Measurements from ENCODE around the gene STT3B.

DNA sequence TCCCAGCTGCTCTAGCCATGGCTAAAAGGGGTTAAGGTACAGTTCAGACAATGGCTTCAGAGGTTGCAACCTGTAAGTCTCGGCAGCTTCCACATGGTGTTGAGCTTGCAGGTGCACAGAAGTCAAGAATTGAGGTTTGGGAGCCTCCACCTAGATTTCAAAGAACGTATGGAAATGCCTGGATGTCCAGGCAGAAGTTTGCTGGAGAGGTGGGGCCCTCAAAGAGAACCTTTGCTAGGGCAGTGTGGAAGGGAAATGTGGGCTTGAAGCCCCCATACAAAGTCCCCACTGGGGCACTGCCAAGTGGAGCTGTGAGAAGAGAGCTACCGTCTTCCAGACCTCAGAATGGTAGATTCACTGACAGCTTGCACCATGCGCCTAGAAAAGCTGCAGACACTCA lies 73.7 kb downstream of the STT3B start:
- TF ChIP-seq, protein P1, sequence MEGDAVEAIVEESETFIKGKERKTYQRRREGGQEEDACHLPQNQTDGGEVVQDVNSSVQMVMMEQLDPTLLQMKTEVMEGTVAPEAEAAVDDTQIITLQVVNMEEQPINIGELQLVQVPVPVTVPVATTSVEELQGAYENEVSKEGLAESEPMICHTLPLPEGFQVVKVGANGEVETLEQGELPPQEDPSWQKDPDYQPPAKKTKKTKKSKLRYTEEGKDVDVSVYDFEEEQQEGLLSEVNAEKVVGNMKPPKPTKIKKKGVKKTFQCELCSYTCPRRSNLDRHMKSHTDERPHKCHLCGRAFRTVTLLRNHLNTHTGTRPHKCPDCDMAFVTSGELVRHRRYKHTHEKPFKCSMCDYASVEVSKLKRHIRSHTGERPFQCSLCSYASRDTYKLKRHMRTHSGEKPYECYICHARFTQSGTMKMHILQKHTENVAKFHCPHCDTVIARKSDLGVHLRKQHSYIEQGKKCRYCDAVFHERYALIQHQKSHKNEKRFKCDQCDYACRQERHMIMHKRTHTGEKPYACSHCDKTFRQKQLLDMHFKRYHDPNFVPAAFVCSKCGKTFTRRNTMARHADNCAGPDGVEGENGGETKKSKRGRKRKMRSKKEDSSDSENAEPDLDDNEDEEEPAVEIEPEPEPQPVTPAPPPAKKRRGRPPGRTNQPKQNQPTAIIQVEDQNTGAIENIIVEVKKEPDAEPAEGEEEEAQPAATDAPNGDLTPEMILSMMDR (IDR thresholded peaks at IDR 0.05; ENCODE audit: low read length) = no peak
- no peak for TF ChIP-seq EZH2 (optimal IDR thresholded peaks at IDR 0.05; ENCODE audit: low read depth, low read length)
- no peak for TF ChIP-seq EZH2phosphoT487 (IDR thresholded peaks at IDR 0.05; ENCODE audit: low read length)
